Activated naive CD8-positive, alpha-beta T cell treated with anti-CD3 and anti-CD28 coated beads for 36 hours (primary cell): ENCODE measurements around the gene ATOSA. TPM values are rescaled to one million over a fixed set of nuclear protein-coding genes. Genes with fewer than 3 reads are reported as not detected.
A peak's percentile ranks its signal among the peaks of the same experiment; 100 is the strongest.

ENCODE experiments used
- DNase-seq: peaks from one replicate; pipeline ENCODE4 v3.0.0; 2021
- H3K27ac Mint-ChIP-seq: one replicate; pipeline ENCODE4 v1.8.0; 2022; ENCODE audit warnings: mild to moderate bottlenecking, moderate library complexity, mixed read lengths
- H3K27me3 Mint-ChIP-seq: one replicate; pipeline ENCODE4 v1.8.0; 2022; ENCODE audit warnings: mild to moderate bottlenecking, mixed read lengths
- H3K36me3 Mint-ChIP-seq: one replicate; pipeline ENCODE4 v1.8.0; 2021; ENCODE audit warnings: mild to moderate bottlenecking, mixed read lengths
- H3K4me1 Mint-ChIP-seq: one replicate; pipeline ENCODE4 v1.8.0; 2021; ENCODE audit warnings: mixed read lengths
- H3K4me3 Mint-ChIP-seq: one replicate; pipeline ENCODE4 v1.8.0; 2022; ENCODE audit warnings: mild to moderate bottlenecking, moderate library complexity, mixed read lengths
- H3K9me3 Mint-ChIP-seq: one replicate; pipeline ENCODE4 v1.8.0; 2022; ENCODE audit warnings: mixed read lengths
- total RNA-seq, 2 experiments: library from RNA; stranded (reverse); gene quantifications; one replicate each; pipeline ENCODE4 v1.2.3, GENCODE V29; 2021

ATOSA gene, protein sequence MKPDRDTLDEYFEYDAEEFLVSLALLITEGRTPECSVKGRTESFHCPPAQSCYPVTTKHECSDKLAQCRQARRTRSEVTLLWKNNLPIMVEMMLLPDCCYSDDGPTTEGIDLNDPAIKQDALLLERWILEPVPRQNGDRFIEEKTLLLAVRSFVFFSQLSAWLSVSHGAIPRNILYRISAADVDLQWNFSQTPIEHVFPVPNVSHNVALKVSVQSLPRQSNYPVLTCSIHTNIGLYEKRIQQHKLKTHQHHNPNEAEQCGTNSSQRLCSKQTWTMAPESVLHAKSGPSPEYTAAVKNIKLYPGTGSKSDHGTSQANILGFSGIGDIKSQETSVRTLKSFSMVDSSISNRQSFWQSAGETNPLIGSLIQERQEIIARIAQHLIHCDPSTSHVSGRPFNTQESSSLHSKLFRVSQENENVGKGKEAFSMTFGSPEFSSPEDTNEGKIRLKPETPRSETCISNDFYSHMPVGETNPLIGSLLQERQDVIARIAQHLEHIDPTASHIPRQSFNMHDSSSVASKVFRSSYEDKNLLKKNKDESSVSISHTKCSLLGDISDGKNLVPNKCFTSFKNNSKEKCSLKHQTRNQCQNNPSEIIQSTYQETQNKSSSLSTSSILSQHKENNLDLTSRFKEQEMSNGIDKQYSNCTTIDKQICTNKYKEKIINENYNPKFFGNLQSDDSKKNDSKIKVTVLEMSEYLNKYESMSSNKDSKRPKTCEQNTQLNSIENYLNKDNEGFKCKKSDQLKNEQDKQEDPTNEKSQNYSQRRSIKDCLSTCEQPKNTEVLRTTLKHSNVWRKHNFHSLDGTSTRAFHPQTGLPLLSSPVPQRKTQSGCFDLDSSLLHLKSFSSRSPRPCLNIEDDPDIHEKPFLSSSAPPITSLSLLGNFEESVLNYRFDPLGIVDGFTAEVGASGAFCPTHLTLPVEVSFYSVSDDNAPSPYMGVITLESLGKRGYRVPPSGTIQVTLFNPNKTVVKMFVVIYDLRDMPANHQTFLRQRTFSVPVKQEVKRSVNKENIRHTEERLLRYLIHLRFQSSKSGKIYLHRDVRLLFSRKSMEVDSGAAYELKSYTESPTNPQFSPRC
- 1 to 10 TPM; 9.7 to 9.8 TPM for total RNA-seq

GRCh38 chr15:52679232-52680040 is at the start of gene ATOSA:
Gene ATOSA (minus strand): TSS chr15:52679388. CDS start chr15:52678021, 1,367 bp downstream.
- DNase-seq = peak; percentile 92
- no peaks in the 10 kb centered on the region for H3K36me3 Mint-ChIP-seq
- H3K4me3 Mint-ChIP-seq = peak within 1 kb of the TSS; percentile 98
- peak within 1 kb of the TSS; percentile 98 for H3K27ac Mint-ChIP-seq
- peaks cover 31% of the 10 kb centered on the region for H3K4me1 Mint-ChIP-seq
- no peaks in the 10 kb centered on the region for H3K27me3 Mint-ChIP-seq
- no peaks in the 10 kb centered on the region for H3K9me3 Mint-ChIP-seq

DNA sequence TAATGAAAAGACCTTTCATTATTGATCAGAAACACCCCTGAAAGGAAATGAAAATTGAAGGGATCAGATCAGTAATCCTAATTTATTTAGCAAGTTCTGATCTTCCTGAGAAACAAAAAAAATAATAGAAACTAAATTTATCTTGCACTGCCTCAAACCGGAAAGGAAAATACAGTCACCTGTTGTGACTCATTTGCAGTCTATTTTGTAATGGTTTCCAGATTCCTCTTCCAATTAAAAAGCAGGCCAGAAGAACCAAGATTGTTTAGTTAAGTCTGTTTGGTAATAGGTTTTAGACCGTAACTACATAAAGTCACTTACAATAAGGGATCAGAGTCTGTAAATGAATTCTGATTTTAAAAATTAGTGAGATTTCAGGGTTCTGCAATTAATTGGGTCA is 49.7 kb upstream of the ATOSA start:
- DNase-seq = no peak
- Mint-ChIP-seq H3K4me1 (peaks cover 18% of the 10 kb centered on the region), H3K4me3 (no peak overlapping the region), H3K27me3 (no peaks in the 10 kb centered on the region), H3K9me3 (no peaks in the 10 kb centered on the region), H3K36me3 (no peaks in the 10 kb centered on the region), H3K27ac (no peak overlapping the region)

DNA sequence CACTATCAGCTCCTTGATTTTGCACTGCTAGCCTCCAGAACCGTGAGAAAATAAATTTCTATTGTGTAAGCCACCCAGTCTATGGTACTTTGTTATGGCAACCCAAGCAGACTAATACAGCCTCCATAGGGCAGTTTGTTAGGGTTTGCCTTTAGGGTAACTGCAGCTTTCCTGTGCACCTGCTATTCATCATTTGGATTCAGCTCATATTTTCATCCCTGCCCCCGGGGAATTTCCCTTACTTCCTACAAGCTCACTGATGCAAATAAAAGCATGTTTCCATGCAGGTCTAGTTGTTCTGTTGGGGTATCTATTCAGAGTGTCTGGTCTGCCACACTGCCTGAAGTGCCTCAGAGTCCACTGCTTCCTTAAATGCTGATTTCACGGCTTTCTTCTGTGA is 48.6 kb upstream of the ATOSA start:
- H3K27ac Mint-ChIP-seq = no peak overlapping the region
- no peaks in the 10 kb centered on the region for H3K36me3 Mint-ChIP-seq
- H3K4me1 Mint-ChIP-seq = peaks cover 18% of the 10 kb centered on the region

DNA sequence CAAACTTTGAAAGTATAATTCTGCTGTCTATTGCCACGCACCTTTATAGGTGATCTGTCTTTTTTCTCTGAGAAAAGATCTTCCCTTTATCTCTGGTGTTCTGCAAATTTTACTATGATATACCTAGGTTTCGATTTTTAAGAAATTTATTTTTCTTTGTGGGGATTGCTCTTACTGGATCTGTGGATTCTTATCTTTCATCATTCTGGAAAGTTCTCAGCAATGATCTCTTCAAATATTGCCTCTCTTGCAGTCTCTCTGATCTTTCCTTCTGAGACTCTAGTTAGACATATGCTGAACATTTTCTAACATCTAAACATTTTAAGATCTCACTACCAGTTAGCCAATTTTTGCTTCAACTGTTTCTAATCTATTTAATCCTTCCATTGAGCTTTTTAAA is 47.0 kb upstream of the ATOSA start:
- H3K4me1 Mint-ChIP-seq = peaks cover 16% of the 10 kb centered on the region
- H3K36me3 Mint-ChIP-seq = no peaks in the 10 kb centered on the region
- H3K4me3 Mint-ChIP-seq = no peak overlapping the region
- H3K27ac Mint-ChIP-seq = no peak overlapping the region
- no peak for DNase-seq
- no peaks in the 10 kb centered on the region for H3K27me3 Mint-ChIP-seq
- no peaks in the 10 kb centered on the region for H3K9me3 Mint-ChIP-seq

More for the DNA sequence above, 48.6 kb upstream of the ATOSA start:
- H3K4me3 Mint-ChIP-seq = no peak overlapping the region
- H3K27me3 Mint-ChIP-seq = no peaks in the 10 kb centered on the region
- H3K9me3 Mint-ChIP-seq = no peaks in the 10 kb centered on the region
- no peak for DNase-seq

DNA sequence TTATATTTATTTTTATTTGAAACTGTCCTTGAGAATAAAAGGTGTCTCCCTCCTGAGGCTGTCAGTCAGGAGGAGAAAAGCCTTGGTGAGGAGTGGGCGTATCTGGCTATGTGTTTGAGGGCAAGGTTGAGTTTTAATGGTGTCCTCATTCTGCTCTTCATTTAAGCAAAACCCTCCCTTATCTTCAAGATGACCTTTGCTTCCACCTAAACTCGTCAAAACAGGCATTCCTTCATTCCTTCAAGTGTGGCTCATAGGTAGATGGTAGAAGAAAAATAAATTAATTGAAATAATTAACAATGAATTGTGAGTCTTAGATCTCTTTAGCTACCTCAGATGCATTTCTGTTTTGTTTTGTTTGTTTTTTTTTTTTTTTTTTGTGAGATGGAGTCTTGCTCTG is 39.4 kb upstream of the ATOSA start:
- no peak for DNase-seq
- Mint-ChIP-seq H3K36me3 (no peaks in the 10 kb centered on the region), H3K4me1 (no peaks in the 10 kb centered on the region), H3K27me3 (no peaks in the 10 kb centered on the region), H3K27ac (no peak overlapping the region), H3K9me3 (no peaks in the 10 kb centered on the region), H3K4me3 (no peak overlapping the region)

- no peak for DNase-seq
- Mint-ChIP-seq H3K36me3 (no peaks in the 10 kb centered on the region), H3K27ac (no peak overlapping the region), H3K9me3 (no peaks in the 10 kb centered on the region), H3K4me1 (no peaks in the 10 kb centered on the region), H3K27me3 (no peaks in the 10 kb centered on the region), H3K4me3 (no peak overlapping the region)
These were observed 38.7 kb upstream of the ATOSA start for GRCh38 chr15:52717924-52718323.

DNA sequence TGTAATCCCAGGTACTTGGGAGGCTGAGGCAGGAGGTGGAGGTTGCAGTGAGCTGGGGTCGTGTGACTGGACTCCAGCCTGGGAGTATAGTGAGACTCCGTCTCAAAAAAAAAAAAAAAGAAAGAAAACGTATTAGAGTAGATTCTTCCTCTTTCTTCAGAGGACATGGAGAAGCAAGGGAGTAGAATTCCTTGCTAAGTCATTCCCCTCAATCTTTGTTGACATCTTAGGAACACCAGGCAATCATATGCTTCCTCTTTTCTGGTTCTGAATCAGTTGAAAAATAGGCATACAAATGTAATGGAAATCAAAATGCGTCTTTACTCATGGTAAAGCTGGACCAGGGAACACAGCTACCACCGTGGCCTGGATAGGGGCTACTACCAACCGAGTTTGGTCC is 38.3 kb upstream of the ATOSA start:
- no peaks in the 10 kb centered on the region for H3K4me1 Mint-ChIP-seq
- no peak overlapping the region for H3K27ac Mint-ChIP-seq
- no peak for DNase-seq
- no peak overlapping the region for H3K4me3 Mint-ChIP-seq
- no peaks in the 10 kb centered on the region for H3K36me3 Mint-ChIP-seq
- no peaks in the 10 kb centered on the region for H3K9me3 Mint-ChIP-seq
- H3K27me3 Mint-ChIP-seq = no peaks in the 10 kb centered on the region

DNA sequence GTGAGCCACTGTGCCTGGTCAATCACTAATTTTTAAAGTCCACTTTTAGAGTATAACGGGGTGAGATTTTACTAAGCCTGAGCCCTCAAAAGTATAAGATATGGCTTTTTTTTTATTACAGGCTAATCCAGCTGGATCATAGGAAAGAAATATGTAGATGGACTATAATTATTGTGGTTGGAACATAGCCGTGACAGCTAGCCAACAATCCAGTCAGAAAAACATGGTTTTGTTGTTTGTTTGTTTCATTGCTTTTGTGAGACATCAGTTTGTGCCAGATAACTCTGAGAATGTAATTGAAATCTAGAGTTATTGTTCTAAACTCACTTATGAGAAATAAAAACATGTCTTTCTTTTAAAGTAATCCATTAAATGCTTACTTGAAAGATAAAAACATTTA is 37.3 kb upstream of the ATOSA start:
- H3K4me3 Mint-ChIP-seq = no peak overlapping the region

DNA sequence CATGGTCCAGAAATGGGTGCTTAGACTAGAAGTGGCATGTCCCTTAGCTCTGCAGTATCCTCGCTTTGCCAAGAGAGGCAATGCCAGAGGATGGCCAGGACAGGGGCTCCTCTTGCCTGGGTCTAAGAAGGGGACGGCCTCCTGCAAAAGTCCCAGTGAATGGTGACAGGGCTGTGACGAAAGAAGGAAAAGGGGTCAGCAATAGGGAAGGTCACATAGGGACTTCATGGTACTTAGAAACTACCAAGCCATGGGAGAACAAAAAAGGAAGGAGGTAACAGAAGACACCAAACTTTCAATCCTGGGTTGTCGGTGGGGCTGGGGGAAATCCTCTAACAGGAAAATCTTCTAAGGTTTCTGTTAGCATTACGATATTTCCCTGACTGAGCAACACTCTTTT is 36.2 kb upstream of the ATOSA start:
- Mint-ChIP-seq H3K4me3 (no peak overlapping the region), H3K27me3 (no peaks in the 10 kb centered on the region), H3K36me3 (no peaks in the 10 kb centered on the region), H3K4me1 (no peaks in the 10 kb centered on the region), H3K9me3 (no peaks in the 10 kb centered on the region), H3K27ac (no peak overlapping the region)
- no peak for DNase-seq

More for the DNA sequence above, 37.3 kb upstream of the ATOSA start:
- H3K36me3 Mint-ChIP-seq = no peaks in the 10 kb centered on the region
- no peaks in the 10 kb centered on the region for H3K4me1 Mint-ChIP-seq
- H3K9me3 Mint-ChIP-seq = no peaks in the 10 kb centered on the region
- no peak overlapping the region for H3K27ac Mint-ChIP-seq
- DNase-seq = no peak
- H3K27me3 Mint-ChIP-seq = no peaks in the 10 kb centered on the region

DNA sequence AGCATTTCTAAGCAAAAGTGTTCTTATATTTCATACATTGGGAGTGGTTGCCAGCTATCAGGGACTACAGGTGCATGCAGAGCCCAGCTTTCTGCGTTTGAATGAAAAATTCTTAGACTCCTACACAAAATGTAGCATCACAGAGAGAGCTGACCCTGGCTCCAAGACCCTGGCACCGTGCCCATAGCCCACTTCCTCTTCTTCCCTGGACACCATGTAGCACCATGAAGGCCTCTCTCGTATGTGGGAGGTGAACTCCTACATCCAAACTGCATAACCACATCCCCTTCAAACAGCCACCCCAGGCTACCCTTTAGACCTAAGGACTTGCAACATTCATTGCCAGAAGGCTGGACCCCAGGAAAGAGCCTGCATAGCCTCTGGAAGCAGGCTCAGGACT is 35.8 kb upstream of the ATOSA start:
- Mint-ChIP-seq H3K4me3 (no peak overlapping the region), H3K9me3 (no peaks in the 10 kb centered on the region), H3K4me1 (no peaks in the 10 kb centered on the region), H3K36me3 (no peaks in the 10 kb centered on the region), H3K27me3 (no peaks in the 10 kb centered on the region), H3K27ac (no peak overlapping the region)
- no peak for DNase-seq

DNA sequence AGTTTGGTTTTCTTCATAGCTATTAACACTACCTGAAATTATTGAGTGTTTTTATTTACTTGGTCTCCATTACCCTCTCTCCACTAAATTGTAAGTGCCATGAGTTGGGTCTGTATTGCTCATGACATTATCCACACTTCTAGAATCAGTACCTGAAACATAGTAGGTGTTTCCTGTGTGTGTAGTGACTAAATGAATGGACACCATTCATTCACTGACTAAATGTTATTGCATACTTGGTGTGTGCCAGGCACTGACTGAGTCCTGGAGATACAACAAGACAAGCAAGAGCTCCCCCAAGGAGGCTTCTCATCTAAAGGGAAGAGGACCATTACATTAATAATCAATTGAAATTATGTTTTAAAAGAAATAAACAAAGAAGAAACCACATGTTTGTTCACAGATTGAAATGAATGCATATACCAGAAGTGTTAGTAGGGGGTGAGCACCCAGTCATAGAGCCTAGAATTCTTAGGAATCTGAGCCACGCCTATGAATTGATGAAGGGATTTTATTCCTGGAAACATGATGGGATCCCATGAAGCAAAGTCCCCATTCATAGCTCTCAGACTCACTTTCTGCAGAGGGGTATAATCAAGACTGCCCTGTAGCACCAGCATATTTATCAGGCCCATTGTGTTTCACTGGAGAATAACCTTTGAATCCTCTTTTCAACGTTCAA is 31.7 kb upstream of the ATOSA start:
- Mint-ChIP-seq H3K27ac (no peak overlapping the region), H3K4me3 (no peak overlapping the region), H3K4me1 (no peaks in the 10 kb centered on the region), H3K9me3 (no peaks in the 10 kb centered on the region), H3K36me3 (no peaks in the 10 kb centered on the region), H3K27me3 (no peaks in the 10 kb centered on the region)
- no peak for DNase-seq

DNA sequence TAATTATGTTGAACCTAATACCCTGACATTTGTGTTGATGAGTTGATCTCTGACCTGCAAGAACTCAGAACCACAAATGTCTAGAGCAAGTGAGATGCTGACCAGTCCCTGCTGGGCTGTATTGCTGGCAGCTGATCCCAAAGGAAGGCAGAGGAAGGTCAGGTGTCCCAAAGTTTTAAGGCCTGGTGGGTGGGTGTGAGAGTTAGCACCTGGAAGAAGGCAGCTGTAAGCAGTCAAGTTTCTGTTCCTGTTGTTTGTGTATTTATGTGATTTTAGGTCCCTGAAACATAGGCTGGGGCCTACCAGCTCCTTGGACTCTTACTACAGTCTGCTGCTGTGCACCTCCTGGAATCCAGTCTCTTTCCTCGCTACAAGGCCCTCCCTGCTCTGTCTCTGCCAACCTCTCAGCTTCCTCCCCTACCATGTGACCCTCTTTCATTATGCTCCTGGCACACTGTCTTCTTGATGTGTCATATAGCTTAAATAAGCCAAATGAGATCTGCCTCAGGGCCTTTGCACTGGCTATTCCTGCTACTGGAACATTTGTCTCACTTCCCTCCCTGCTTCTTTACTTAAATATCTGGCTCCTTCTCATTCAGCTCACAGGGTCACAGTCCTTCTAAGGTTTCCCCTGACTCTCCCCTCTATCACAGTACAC is 31.0 kb upstream of the ATOSA start:
- Mint-ChIP-seq H3K9me3 (no peaks in the 10 kb centered on the region), H3K4me1 (no peaks in the 10 kb centered on the region), H3K36me3 (no peaks in the 10 kb centered on the region), H3K27me3 (no peaks in the 10 kb centered on the region), H3K27ac (no peak overlapping the region), H3K4me3 (no peak overlapping the region)
- DNase-seq = no peak

GRCh38 chr15:52709187-52709981 is 30.2 kb upstream of the ATOSA start:
- Mint-ChIP-seq H3K4me1 (no peaks in the 10 kb centered on the region), H3K36me3 (no peaks in the 10 kb centered on the region), H3K9me3 (no peaks in the 10 kb centered on the region), H3K4me3 (no peak overlapping the region), H3K27ac (no peak overlapping the region), H3K27me3 (no peaks in the 10 kb centered on the region)
- no peak for DNase-seq
